Measurements from ENCODE around the gene PPM1L.

PPM1L gene

GRCh38 chr3:160857476-160858119, 101.6 kb downstream of the PPM1L start:
- DNase-seq: no peak

- DNase-seq: no peak
Measured at GRCh38 chr3:160860346-160860745, 104.3 kb downstream of the PPM1L start.

GRCh38 chr3:160869825-160870224, 113.8 kb downstream of the PPM1L start:
- DNase-seq: no peak

GRCh38 chr3:160870327-160870726, 114.3 kb downstream of the PPM1L start:
- DNase-seq: no peak

GRCh38 chr3:160874736-160875135, 118.7 kb downstream of the PPM1L start:
- no peak for DNase-seq

- DNase-seq: no peak
Measured at GRCh38 chr3:160876643-160877042, 120.6 kb downstream of the PPM1L start.

- no peak for DNase-seq
Measured at GRCh38 chr3:160879859-160880258, 123.8 kb downstream of the PPM1L start.

- no peak for DNase-seq
Measured at GRCh38 chr3:160883373-160883772, 127.3 kb downstream of the PPM1L start.

GRCh38 chr3:160885791-160886286, 129.8 kb downstream of the PPM1L start:
- DNase-seq: no peak

- DNase-seq: no peak
Measured at GRCh38 chr3:160886421-160886820, 130.4 kb downstream of the PPM1L start.

GRCh38 chr3:160893207-160893606, 137.2 kb downstream of the PPM1L start:
- no peak for DNase-seq

GRCh38 chr3:160904691-160905090, 148.7 kb downstream of the PPM1L start:
- DNase-seq: no peak

- no peak for DNase-seq
Measured at GRCh38 chr3:160906646-160907045, 150.6 kb downstream of the PPM1L start.

GRCh38 chr3:160909917-160910316, 153.9 kb downstream of the PPM1L start:
- no peak for DNase-seq

GRCh38 chr3:160911411-160911810, 155.4 kb downstream of the PPM1L start:
- no peak for DNase-seq

- no peak for DNase-seq
Measured at GRCh38 chr3:160916472-160916871, 160.4 kb downstream of the PPM1L start.

GRCh38 chr3:160919942-160920341, 163.9 kb downstream of the PPM1L start:
- no peak for DNase-seq

- DNase-seq: no peak
Measured at GRCh38 chr3:160921020-160921635, 165.1 kb downstream of the PPM1L start.

- DNase-seq: no peak
Measured at GRCh38 chr3:160924776-160925175, 168.7 kb downstream of the PPM1L start.

- no peak for DNase-seq
Measured at GRCh38 chr3:160927620-160928019, 171.6 kb downstream of the PPM1L start.

GRCh38 chr3:160928183-160928726, 172.2 kb downstream of the PPM1L start:
- DNase-seq: no peak

GRCh38 chr3:160929595-160929994, 173.6 kb downstream of the PPM1L start:
- no peak for DNase-seq

GRCh38 chr3:160931474-160931873, 175.4 kb downstream of the PPM1L start:
- no peak for DNase-seq

GRCh38 chr3:160935413-160936095, 179.5 kb downstream of the PPM1L start:
- DNase-seq: no peak
